Prostate gland (tissue), 2 donors: ENCODE data around the gene FBXO38.

Source experiments
- CTCF ChIP-seq, 4 experiments: fragments of 200-600 bp in 2 of 4; fragments of 450-650 bp in 2 of 4; sonication (generic) in 2 of 4; IDR thresholded peaks; 1 replicate in 3 of 4; 2 replicates in 1 of 4; pipeline ENCODE4 v1.5.1; 2016 to 2019; ENCODE audit warnings: antibody characterized with exemption in 4 of 4, mild to moderate bottlenecking in 2 of 4, moderate library complexity in 2 of 4
- POLR2A ChIP-seq: fragments of 450-650 bp; IDR thresholded peaks from one replicate; pipeline ENCODE4 v1.6.1; 2016; ENCODE audit warnings: antibody characterized with exemption, mild to moderate bottlenecking

- no peak for TF ChIP-seq CTCF (IDR thresholded peaks at IDR 0.05)
- TF ChIP-seq POLR2A: no peak
Observed at GRCh38 chr5:148385094-148385493, 1.3 kb downstream of the FBXO38 start.
